Measurements from ENCODE around the gene CACTIN.

DNA sequence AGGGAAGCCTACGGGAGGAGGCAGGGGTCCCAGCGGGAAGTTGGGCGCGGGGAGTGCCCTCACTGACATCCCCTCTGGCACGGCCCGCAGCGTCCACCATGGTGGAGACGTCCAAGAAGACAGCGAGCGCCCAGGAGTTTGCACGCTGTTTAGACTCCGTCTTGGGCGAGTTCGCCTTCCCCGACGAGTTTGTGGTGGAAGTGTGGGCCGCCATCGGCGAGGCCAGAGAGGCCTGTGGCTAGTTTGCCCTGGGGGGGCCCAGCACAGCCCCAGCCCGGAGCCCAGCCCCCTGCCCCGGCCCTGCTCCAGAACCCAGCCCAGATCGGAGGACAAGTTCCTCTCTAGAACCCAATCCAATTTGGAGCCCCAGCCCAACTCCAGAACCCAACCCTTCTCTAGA lies 36.6 kb downstream of the CACTIN start:
- no peak for TF ChIP-seq CTCF (IDR thresholded peaks at IDR 0.05)
- TF ChIP-seq RFX5 (IDR thresholded peaks at IDR 0.05; ENCODE audit: low read length) = no peak
- TF ChIP-seq POLR2AphosphoS5 (IDR thresholded peaks at IDR 0.05; ENCODE audit: low read depth, low read length) = no peak
- TF ChIP-seq TEAD4 (IDR thresholded peaks at IDR 0.05; ENCODE audit: borderline replicate concordance, insufficient read depth) = no peak
- TF ChIP-seq REST (IDR thresholded peaks at IDR 0.05; ENCODE audit: low read depth, low read length) = no peak
- TF ChIP-seq RAD21 (IDR thresholded peaks at IDR 0.05; ENCODE audit: low read length) = no peak
- TF ChIP-seq EZH2phosphoT487 (IDR thresholded peaks at IDR 0.05; ENCODE audit: borderline replicate concordance, low read depth) = no peak
- TF ChIP-seq EP300 (IDR thresholded peaks at IDR 0.05; ENCODE audit: borderline replicate concordance in 1 of 2, low read depth in 1 of 2, low read length in 1 of 2) = no peak
- no peak for TF ChIP-seq TAF1 (IDR thresholded peaks at IDR 0.05; ENCODE audit: borderline replicate concordance, low read depth, low read length)
